Activated CD8-positive, alpha-beta T cell treated with anti-CD3 and anti-CD28 coated beads, Interleukin-2, amount 10 ng/mL, durations not matched to agents 7 days and 5 days (primary cell): ENCODE data around the gene DIS3L2. TPM values are rescaled to one million over a fixed set of nuclear protein-coding genes. Genes with fewer than 3 reads are reported as not detected.
"Not testable (repeated sequence)": the region's sequence is repeated elsewhere in the genome, so short reads cannot be mapped to it uniquely, and the experiment has no call there.

ENCODE experiments used
- ATAC-seq: fragments of 150-1000 bp; cut with Tn5 transposase; one replicate; pipeline ENCODE4 v1.10.0; 2021; ENCODE audit warnings: moderate library complexity
- CTCF ChIA-PET: fragments of 350-600 bp; sonication (Branson Sonifier 250); formaldehyde crosslinking; loops from one replicate; lab custom pipeline; 2021; ENCODE audit warnings: antibody characterized with exemption; lab: Charles Lee
- POLR2A ChIA-PET: fragments of 350-600 bp; sonication (Branson Sonifier 250); formaldehyde crosslinking; loops from one replicate; lab custom pipeline; 2021; ENCODE audit warnings: antibody characterized with exemption; lab: Charles Lee
- DNase-seq: peaks from one replicate; pipeline ENCODE4 v3.0.0-alpha.2; 2020
- H3K27ac Mint-ChIP-seq: one replicate; pipeline ENCODE4 v1.8.0; 2021; ENCODE audit warnings: mild to moderate bottlenecking, mixed read lengths
- H3K27me3 Mint-ChIP-seq: one replicate; pipeline ENCODE4 v1.8.0; 2021; ENCODE audit warnings: low read depth, mixed read lengths
- H3K36me3 Mint-ChIP-seq: one replicate; pipeline ENCODE4 v1.8.0; 2021; ENCODE audit warnings: low read depth, mixed read lengths
- H3K4me1 Mint-ChIP-seq: one replicate; pipeline ENCODE4 v1.8.0; 2021; ENCODE audit warnings: low read depth, mixed read lengths
- H3K4me3 Mint-ChIP-seq: one replicate; pipeline ENCODE4 v1.8.0; 2021; ENCODE audit warnings: mild to moderate bottlenecking, mixed read lengths
- H3K9me3 Mint-ChIP-seq: one replicate; pipeline ENCODE4 v1.8.0; 2022; ENCODE audit warnings: mixed read lengths; ENCODE audit not compliant: insufficient read depth
- total RNA-seq, 2 experiments: library from RNA; stranded (reverse); gene quantifications; one replicate each; pipeline ENCODE4 v1.2.3, GENCODE V29; 2021

The DIS3L2 gene
- total RNA-seq, 2 experiments from 2014 or later, result 32.2 to 36.2 TPM

DNA sequence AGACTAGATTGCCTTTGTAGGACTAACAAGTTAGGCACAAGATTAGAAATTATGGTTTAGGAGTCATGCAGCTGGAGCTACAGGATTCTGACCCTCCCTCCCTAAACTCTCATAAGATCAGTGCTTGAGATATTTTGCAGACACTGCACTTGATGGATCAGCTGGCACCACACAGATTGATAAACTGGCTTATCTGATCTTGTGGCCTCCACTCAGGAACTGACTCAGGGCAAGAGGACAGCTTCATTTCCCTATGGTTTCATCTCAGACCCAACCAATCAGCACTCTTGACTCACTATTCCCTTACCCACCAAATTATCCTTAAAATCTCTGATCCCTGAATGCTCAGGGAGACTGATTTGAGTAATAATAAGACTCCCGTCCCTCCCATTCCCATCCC lies 152.3 kb downstream of the DIS3L2 start:
- ChIA-PET POLR2A (no interaction called here), CTCF (interaction anchor here (1.0 to 1.2 kb wide), 2 partner anchors 148 to 180 kb away, joined by 3 read pairs; no protein-coding TSS in a partner anchor)
- Mint-ChIP-seq H3K36me3 (peaks cover 9% of the 10 kb centered on the region), H3K9me3 (no peaks in the 10 kb centered on the region), H3K27ac (no peak overlapping the region), H3K4me3 (no peak overlapping the region), H3K4me1 (peaks cover 15% of the 10 kb centered on the region), H3K27me3 (no peaks in the 10 kb centered on the region)
- no peak for ATAC-seq
- DNase-seq, result no peak

GRCh38 chr2:232115728-232116361 lies 154.3 kb downstream of the DIS3L2 start:
- H3K36me3 Mint-ChIP-seq, H3K27ac Mint-ChIP-seq, ATAC-seq, H3K4me3 Mint-ChIP-seq, H3K27me3 Mint-ChIP-seq, POLR2A ChIA-PET, DNase-seq, H3K9me3 Mint-ChIP-seq: not testable (repeated sequence)
- CTCF ChIA-PET, result interaction anchor here (0.8 to 2.2 kb wide), 2 partner anchors 10 to 210 kb away, joined by 3 to 10 read pairs; no protein-coding TSS in a partner anchor
- peaks cover 15% of the 10 kb centered on the region for H3K4me1 Mint-ChIP-seq

GRCh38 chr2:232116852-232117251 lies 155.3 kb downstream of the DIS3L2 start:
- DNase-seq, result no peak
- Mint-ChIP-seq H3K27ac (no peak overlapping the region), H3K36me3 (peaks cover 9% of the 10 kb centered on the region), H3K27me3 (no peaks in the 10 kb centered on the region), H3K4me3 (no peak overlapping the region), H3K9me3 (no peaks in the 10 kb centered on the region), H3K4me1 (peaks cover 15% of the 10 kb centered on the region)
- CTCF ChIA-PET, result interaction anchor here (1.7 to 2.2 kb wide), 2 partner anchors 9 to 25 kb away, joined by 5 to 10 read pairs; no protein-coding TSS in a partner anchor
- no peak for ATAC-seq
- POLR2A ChIA-PET, result no interaction called here

DNA sequence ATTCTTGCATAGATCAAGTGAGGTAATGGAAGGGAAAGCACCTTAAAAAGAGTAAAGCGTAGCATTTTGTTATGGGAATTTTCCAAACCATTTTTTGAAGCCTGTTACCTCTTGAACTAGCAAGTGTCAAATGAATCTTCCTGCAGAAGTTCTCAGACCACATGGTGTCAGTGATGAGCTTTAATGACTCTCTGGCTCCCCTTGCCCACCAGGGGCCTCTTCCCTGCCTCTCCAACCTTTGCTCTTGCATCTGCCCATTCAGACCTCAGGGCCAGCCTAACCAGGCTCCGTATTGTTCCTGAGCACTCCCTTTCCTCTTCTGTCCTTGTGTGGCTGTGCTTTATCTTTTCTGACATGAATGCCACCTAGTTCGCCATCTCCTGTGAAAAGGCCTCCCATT lies 155.9 kb downstream of the DIS3L2 start:
- no peak for ATAC-seq
- ChIA-PET CTCF (interaction anchor here (1.7 to 2.2 kb wide), 2 partner anchors 8 to 24 kb away, joined by 5 to 10 read pairs; no protein-coding TSS in a partner anchor), POLR2A (no interaction called here)
- H3K36me3 Mint-ChIP-seq, result peaks cover 6% of the 10 kb centered on the region
- no peak for DNase-seq
- peaks cover 15% of the 10 kb centered on the region for H3K4me1 Mint-ChIP-seq
- no peak overlapping the region for H3K27ac Mint-ChIP-seq
- no peaks in the 10 kb centered on the region for H3K27me3 Mint-ChIP-seq
- no peak overlapping the region for H3K4me3 Mint-ChIP-seq
- H3K9me3 Mint-ChIP-seq, result no peaks in the 10 kb centered on the region

GRCh38 chr2:232120911-232121310 lies 159.4 kb downstream of the DIS3L2 start:
- Mint-ChIP-seq H3K36me3 (no peaks in the 10 kb centered on the region), H3K27ac (no peak overlapping the region), H3K9me3 (no peaks in the 10 kb centered on the region), H3K27me3 (no peaks in the 10 kb centered on the region), H3K4me3 (no peak overlapping the region), H3K4me1 (peaks cover 7% of the 10 kb centered on the region)
- CTCF ChIA-PET, result interaction anchor here (0.9 to 1.8 kb wide), 2 partner anchors 21 to 54 kb away, joined by 3 to 4 read pairs; no protein-coding TSS in a partner anchor
- ATAC-seq (no peak), DNase-seq (no peak)
- POLR2A ChIA-PET, result no interaction called here

DNA sequence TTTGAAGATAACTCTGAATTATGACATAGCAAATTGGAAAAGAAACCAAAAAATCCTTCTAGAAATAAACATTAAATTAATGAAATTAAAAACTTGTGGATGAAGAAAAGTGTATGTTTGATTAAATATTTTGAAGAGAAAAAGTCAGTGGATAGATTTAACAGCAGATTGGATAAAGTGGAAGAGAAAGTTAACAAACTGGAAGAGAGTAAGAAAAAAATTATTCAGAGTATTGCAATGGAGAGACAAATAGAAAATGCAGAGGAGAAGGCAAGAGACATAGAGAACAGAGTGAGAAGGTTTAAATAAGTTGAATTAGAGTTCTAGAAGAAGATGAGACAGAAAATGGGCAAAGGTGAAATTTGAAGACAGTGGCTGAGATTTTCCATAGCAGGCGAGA lies 162.8 kb downstream of the DIS3L2 start:
- CTCF ChIA-PET, result interaction anchor here (3.0 kb wide), 1 partner anchor 8 kb away, joined by 10 read pairs; no protein-coding TSS in a partner anchor
- no peak overlapping the region for H3K27ac Mint-ChIP-seq
- H3K4me3 Mint-ChIP-seq, result no peak overlapping the region
- POLR2A ChIA-PET, result no interaction called here
- H3K4me1 Mint-ChIP-seq, result peaks cover 8% of the 10 kb centered on the region
- H3K27me3 Mint-ChIP-seq, result no peaks in the 10 kb centered on the region
- no peaks in the 10 kb centered on the region for H3K9me3 Mint-ChIP-seq
- DNase-seq (no peak), ATAC-seq (no peak)
- H3K36me3 Mint-ChIP-seq, result no peaks in the 10 kb centered on the region

GRCh38 chr2:232126301-232127099 lies 165.0 kb downstream of the DIS3L2 start:
- Mint-ChIP-seq H3K36me3 (peaks cover 7% of the 10 kb centered on the region), H3K4me3 (no peak overlapping the region), H3K27ac (no peak overlapping the region), H3K9me3 (no peaks in the 10 kb centered on the region), H3K4me1 (peaks cover 17% of the 10 kb centered on the region), H3K27me3 (no peaks in the 10 kb centered on the region)
- CTCF ChIA-PET, result interaction anchor here (0.6 to 3.0 kb wide), 4 partner anchors 8 to 159 kb away, joined by 3 to 10 read pairs (median 3); no protein-coding TSS in a partner anchor
- ATAC-seq (no peak), DNase-seq (no peak)
- POLR2A ChIA-PET, result no interaction called here

- ChIA-PET CTCF (no interaction called here), POLR2A (no interaction called here)
- H3K27ac Mint-ChIP-seq, result no peak overlapping the region
- no peaks in the 10 kb centered on the region for H3K9me3 Mint-ChIP-seq
- no peak for DNase-seq
- no peak overlapping the region for H3K4me3 Mint-ChIP-seq
- peaks cover 9% of the 10 kb centered on the region for H3K4me1 Mint-ChIP-seq
- no peaks in the 10 kb centered on the region for H3K27me3 Mint-ChIP-seq
- peaks cover 14% of the 10 kb centered on the region for H3K36me3 Mint-ChIP-seq
- ATAC-seq, result no peak
These were observed 168.0 kb downstream of the DIS3L2 start for GRCh38 chr2:232129483-232129882.

DNA sequence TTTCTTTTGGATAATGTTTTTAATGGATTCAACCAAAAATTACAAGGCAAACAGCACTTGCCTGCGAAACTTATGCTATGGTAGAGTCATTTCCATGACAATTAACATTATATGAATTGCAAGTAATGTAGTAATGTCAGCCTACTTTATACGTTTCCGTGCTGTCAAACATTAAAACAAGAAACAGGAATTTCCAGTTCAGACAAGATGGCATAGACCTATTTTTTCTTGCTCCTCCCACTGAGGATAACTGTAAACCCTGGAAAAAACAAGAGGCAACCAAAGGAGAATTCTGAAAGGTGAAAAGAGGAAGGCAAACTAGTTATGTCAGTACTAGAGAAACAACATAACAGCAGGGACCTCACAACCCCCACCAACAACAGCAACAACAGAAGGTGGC lies 170.7 kb downstream of the DIS3L2 start:
- H3K27ac Mint-ChIP-seq, result no peak overlapping the region
- no peak overlapping the region for H3K4me3 Mint-ChIP-seq
- no peaks in the 10 kb centered on the region for H3K27me3 Mint-ChIP-seq
- no peaks in the 10 kb centered on the region for H3K9me3 Mint-ChIP-seq
- ATAC-seq, result no peak
- peaks cover 19% of the 10 kb centered on the region for H3K4me1 Mint-ChIP-seq
- POLR2A ChIA-PET, result no interaction called here
- peaks cover 14% of the 10 kb centered on the region for H3K36me3 Mint-ChIP-seq
- CTCF ChIA-PET, result no interaction called here
- no peak for DNase-seq

DNA sequence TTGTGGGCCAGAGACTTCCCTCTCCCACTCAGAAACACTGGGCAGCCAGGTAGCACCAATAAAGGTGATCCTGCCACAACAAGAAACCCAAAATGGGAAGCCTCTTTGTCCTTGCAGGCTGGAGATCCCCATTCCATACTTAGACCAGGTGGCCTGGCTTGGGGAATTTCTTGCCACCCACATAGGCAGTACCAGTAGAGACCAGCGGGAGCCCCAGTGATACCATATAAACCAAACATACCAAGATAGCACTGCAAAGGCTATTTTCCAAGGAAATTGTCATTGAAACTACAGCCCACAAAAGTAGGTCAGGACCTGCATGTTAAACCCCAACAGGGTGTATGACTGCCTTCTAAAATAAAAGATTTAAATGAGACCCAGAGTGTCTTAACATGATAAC lies 171.6 kb downstream of the DIS3L2 start:
- ATAC-seq (no peak), DNase-seq (no peak)
- Mint-ChIP-seq H3K36me3 (peaks cover 14% of the 10 kb centered on the region), H3K27me3 (no peaks in the 10 kb centered on the region), H3K27ac (no peak overlapping the region), H3K4me3 (no peak overlapping the region), H3K9me3 (no peaks in the 10 kb centered on the region), H3K4me1 (peaks cover 25% of the 10 kb centered on the region)
- ChIA-PET CTCF (no interaction called here), POLR2A (no interaction called here)

DNA sequence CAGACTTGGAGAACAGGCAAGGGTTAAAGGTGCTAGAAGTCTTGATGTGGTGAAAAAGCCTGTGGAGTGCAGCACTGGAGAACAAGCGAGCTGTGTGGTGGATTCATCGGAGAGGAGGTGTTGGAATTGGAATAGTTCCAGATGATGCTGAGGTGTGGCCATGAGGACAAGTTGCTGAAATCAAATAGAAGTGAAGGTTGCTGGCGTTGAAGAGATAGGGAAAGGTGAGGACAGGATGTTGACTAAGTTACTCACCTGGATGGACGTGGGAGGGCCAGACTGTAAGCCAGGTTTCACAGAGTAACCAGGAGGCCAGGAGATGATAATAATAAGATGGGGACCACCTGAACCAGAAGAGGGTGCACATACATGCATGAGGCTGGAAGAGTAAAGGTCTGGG lies 173.4 kb downstream of the DIS3L2 start:
- Mint-ChIP-seq H3K4me1 (peaks cover 35% of the 10 kb centered on the region), H3K27me3 (no peaks in the 10 kb centered on the region), H3K9me3 (no peaks in the 10 kb centered on the region), H3K4me3 (no peak overlapping the region), H3K27ac (no peak overlapping the region), H3K36me3 (peaks cover 18% of the 10 kb centered on the region)
- ATAC-seq (no peak), DNase-seq (no peak)
- POLR2A ChIA-PET, result no interaction called here
- CTCF ChIA-PET, result no interaction called here
